H1 (cell line): ENCODE data around the gene PET100. TPM values are rescaled to one million over a fixed set of nuclear protein-coding genes. Genes with fewer than 3 reads are reported as not detected.

Source experiments
- CEBPB ChIP-seq: IDR thresholded peaks from 2 replicates; pipeline ENCODE4 v1.6.1; 2012; ENCODE audit warnings: low read depth, low read length
- CHD1 ChIP-seq: IDR thresholded peaks from 2 replicates; pipeline ENCODE4 v1.6.1; 2012; ENCODE audit warnings: low read depth, low read length, improper control_type of control experiment
- HDAC6 ChIP-seq: IDR thresholded peaks from one replicate; pipeline ENCODE4 v1.7.1; 2012; ENCODE audit warnings: low read depth, mild to moderate bottlenecking, inconsistent platforms, low read length, moderate library complexity
- SP4 ChIP-seq: IDR thresholded peaks from 2 replicates; pipeline ENCODE4 v1.6.1; 2012; ENCODE audit warnings: low read length, inconsistent platforms
- polyA plus RNA-seq, 7 experiments: library from polyadenylated mRNA; depleted of rRNA in 3 of 7; stranded (reverse) in 5 of 7; unstranded in 2 of 7; fragments of >200 nt in 5 of 7; fragments of 200-250 nt in 2 of 7; gene quantifications; 1 replicate in 5 of 7; 2 replicates in 1 of 7; 4 replicates in 1 of 7; pipeline versions ENCODE4 v1.2.1 to v1.2.3, GENCODE V29; 2011 to 2013; ENCODE audit warnings: missing spikeins in 2 of 7, mixed read lengths in 2 of 7
- total RNA-seq: library from RNA; stranded (reverse); fragmentation: NEBNext Ultra II Directional; extraction: Animal tissue kit (Norgen Biotek cat#: 25700); gene quantifications from 2 replicates; pipeline ENCODE4 v1.2.1, GENCODE V29; 2021
- TF ChIP-seq, protein P1 (sequence below): IDR thresholded peaks from 2 replicates; pipeline ENCODE4 v1.6.1; 2011; ENCODE audit warnings: low read length, improper control_type of control experiment
- TF ChIP-seq, protein P2 (sequence below): fragments of 300-600 bp; sonication (generic); IDR thresholded peaks from 2 replicates; pipeline ENCODE4 v1.7.1; 2012; ENCODE audit warnings: low read length, moderate library complexity, mild to moderate bottlenecking, inconsistent platforms; ENCODE audit not compliant: insufficient replicate concordance

The PET100 gene
- total and polyA plus RNA-seq, 2 of the 8 experiments (the other 6 are each of a cell fraction or from before 2014, with no cell fraction given) = 80.8 to 105 TPM

GRCh38 chr19:7582446-7582845 lies 47.1 kb upstream of the PET100 start (continued):
- no peak for TF ChIP-seq CHD1
- TF ChIP-seq HDAC6 = no peak
- TF ChIP-seq, protein P1, sequence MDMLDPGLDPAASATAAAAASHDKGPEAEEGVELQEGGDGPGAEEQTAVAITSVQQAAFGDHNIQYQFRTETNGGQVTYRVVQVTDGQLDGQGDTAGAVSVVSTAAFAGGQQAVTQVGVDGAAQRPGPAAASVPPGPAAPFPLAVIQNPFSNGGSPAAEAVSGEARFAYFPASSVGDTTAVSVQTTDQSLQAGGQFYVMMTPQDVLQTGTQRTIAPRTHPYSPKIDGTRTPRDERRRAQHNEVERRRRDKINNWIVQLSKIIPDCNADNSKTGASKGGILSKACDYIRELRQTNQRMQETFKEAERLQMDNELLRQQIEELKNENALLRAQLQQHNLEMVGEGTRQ = no peak
- TF ChIP-seq, protein P2, sequence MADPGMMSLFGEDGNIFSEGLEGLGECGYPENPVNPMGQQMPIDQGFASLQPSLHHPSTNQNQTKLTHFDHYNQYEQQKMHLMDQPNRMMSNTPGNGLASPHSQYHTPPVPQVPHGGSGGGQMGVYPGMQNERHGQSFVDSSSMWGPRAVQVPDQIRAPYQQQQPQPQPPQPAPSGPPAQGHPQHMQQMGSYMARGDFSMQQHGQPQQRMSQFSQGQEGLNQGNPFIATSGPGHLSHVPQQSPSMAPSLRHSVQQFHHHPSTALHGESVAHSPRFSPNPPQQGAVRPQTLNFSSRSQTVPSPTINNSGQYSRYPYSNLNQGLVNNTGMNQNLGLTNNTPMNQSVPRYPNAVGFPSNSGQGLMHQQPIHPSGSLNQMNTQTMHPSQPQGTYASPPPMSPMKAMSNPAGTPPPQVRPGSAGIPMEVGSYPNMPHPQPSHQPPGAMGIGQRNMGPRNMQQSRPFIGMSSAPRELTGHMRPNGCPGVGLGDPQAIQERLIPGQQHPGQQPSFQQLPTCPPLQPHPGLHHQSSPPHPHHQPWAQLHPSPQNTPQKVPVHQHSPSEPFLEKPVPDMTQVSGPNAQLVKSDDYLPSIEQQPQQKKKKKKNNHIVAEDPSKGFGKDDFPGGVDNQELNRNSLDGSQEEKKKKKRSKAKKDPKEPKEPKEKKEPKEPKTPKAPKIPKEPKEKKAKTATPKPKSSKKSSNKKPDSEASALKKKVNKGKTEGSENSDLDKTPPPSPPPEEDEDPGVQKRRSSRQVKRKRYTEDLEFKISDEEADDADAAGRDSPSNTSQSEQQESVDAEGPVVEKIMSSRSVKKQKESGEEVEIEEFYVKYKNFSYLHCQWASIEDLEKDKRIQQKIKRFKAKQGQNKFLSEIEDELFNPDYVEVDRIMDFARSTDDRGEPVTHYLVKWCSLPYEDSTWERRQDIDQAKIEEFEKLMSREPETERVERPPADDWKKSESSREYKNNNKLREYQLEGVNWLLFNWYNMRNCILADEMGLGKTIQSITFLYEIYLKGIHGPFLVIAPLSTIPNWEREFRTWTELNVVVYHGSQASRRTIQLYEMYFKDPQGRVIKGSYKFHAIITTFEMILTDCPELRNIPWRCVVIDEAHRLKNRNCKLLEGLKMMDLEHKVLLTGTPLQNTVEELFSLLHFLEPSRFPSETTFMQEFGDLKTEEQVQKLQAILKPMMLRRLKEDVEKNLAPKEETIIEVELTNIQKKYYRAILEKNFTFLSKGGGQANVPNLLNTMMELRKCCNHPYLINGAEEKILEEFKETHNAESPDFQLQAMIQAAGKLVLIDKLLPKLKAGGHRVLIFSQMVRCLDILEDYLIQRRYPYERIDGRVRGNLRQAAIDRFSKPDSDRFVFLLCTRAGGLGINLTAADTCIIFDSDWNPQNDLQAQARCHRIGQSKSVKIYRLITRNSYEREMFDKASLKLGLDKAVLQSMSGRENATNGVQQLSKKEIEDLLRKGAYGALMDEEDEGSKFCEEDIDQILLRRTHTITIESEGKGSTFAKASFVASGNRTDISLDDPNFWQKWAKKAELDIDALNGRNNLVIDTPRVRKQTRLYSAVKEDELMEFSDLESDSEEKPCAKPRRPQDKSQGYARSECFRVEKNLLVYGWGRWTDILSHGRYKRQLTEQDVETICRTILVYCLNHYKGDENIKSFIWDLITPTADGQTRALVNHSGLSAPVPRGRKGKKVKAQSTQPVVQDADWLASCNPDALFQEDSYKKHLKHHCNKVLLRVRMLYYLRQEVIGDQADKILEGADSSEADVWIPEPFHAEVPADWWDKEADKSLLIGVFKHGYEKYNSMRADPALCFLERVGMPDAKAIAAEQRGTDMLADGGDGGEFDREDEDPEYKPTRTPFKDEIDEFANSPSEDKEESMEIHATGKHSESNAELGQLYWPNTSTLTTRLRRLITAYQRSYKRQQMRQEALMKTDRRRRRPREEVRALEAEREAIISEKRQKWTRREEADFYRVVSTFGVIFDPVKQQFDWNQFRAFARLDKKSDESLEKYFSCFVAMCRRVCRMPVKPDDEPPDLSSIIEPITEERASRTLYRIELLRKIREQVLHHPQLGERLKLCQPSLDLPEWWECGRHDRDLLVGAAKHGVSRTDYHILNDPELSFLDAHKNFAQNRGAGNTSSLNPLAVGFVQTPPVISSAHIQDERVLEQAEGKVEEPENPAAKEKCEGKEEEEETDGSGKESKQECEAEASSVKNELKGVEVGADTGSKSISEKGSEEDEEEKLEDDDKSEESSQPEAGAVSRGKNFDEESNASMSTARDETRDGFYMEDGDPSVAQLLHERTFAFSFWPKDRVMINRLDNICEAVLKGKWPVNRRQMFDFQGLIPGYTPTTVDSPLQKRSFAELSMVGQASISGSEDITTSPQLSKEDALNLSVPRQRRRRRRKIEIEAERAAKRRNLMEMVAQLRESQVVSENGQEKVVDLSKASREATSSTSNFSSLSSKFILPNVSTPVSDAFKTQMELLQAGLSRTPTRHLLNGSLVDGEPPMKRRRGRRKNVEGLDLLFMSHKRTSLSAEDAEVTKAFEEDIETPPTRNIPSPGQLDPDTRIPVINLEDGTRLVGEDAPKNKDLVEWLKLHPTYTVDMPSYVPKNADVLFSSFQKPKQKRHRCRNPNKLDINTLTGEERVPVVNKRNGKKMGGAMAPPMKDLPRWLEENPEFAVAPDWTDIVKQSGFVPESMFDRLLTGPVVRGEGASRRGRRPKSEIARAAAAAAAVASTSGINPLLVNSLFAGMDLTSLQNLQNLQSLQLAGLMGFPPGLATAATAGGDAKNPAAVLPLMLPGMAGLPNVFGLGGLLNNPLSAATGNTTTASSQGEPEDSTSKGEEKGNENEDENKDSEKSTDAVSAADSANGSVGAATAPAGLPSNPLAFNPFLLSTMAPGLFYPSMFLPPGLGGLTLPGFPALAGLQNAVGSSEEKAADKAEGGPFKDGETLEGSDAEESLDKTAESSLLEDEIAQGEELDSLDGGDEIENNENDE = no peak
- no peak for TF ChIP-seq SP4
- TF ChIP-seq CEBPB = no peak
